HG03571 (cell line): ENCODE results near the gene DPP4.

ENCODE experiments used
- ATAC-seq: cut with Tn5 transposase; IDR thresholded peaks from one replicate; pipeline ENCODE4 v1.9.1; 2021; ENCODE audit not compliant: unreplicated experiment

The DPP4 gene

DNA sequence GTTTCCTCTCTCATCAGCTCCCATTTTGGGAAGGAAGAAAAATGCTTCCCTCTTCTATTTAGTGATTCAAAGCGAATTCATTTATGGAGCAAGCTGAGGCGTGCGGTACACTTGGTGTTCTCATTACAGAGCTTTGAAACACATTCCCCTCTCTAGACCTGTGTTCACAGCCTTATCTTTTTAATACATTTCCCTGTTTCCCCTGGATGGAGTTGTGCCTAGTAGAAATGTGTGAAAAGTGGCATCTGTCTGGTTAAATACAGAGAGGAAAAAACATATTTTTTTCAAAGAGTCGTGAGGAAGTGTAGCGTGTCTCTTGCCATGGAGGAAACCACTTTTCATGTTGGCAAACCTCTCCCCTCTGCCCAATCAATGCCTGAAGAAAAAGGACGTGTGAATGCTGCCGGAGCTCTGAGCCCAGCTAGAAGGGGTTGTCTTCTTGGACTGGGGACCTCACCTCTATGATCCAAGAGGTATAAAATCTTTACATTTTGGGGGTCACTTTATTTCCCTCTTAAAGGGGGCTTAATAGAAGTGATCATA lies 52.4 kb downstream of the DPP4 start:
- no peak for ATAC-seq

DNA sequence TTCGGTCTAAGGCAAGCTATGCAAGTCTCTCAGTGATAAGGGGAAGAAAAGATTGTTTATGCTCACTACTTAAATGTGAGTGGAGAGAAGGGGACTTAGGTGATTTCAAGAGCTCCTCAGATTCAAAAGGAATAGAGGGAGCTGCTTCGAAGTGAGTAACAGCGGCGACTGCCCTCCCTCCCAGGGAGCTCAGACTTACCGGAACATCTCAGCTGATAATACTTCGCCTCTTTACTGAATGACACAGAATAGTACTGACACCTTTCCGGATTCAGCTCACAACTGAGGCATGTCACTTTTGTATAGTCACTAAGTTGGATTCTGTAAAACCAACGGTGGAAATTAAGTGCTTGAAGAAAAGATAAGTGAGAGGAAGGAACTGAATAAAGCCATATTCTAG lies 55.5 kb downstream of the DPP4 start:
- no peak for ATAC-seq

DNA sequence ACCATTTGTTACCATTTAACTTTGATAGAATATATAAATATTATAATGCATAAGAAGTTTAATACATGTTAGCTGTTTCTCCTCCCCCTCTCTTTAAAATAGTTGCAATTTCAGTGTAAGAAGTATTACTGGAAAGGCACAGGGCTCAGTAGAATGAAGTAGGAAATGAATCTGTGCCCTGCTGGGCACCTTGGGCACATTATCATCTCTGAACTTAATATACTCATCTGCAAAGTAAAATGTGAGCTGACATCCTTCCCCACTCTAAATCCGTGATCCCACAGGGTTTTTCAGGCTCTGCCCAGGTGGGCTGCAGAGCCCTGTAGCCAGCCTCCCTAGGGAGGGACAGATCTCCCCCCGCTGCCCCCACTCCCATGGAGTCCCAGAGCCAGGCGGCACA lies 56.8 kb downstream of the DPP4 start:
- no peak for ATAC-seq

DNA sequence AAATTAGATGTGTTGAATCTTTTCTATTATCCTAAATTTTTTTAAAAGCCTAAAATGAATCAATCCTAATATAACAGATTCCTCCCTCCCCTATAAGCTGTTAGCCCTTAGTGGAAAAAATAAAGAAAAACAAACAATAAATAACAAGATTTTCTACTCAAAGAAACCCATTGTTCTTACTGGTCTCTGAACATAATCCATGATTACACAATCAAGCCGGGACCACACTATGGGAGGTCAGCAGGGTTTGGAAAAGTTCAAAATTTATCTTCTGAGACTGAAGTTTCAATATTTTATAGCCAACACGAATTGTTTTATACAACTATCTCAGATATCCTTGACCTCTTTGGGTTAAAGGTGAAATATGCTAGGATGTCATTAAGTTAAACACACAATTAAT lies 57.9 kb downstream of the DPP4 start:
- ATAC-seq, result no peak

GRCh38 chr2:162014751-162015150 lies 59.3 kb downstream of the DPP4 start:
- no peak for ATAC-seq

DNA sequence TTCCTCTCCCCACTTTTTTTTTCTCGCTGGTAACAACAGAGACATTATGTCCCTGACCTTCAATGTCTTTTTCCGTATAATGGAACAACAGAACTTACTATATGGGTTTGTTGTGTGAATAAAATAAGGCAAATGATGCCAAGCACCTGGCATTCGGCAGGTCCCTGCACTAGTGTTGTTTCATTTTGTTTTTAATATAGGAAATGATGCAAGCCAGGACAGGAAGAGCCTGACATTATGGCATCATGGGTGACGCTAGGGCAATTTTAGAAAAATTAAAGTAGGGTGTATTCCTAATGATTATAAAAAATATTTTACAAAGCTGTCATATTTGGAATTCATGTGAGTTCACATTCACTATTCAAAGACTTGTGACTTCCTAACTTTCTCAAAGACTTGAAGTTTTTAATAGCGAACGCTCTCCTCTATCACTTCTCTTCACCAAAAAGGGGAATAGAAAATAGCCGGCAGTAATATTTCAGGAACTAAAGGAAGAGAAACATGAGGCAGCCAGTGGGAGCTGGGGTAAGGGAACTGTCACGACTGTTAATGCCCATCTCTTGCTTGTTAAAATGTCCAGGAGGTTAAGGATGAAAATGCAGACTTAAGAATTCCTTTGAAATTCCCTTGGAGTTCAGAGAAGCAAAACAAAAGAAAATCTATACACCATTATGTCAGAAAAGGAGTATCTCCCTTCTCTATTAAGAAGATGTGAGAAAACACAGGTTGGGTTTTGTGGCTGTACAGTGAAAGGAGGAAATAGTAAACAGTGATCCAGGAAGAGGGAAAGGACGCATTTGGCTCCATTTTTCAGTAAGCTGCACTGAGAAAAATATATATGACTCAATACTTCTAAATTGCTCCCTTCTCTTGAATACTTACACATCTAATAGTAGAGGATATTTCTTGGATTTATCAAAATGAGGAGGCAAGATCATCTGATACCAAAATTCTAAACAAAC lies 60.2 kb downstream of the DPP4 start:
- no peak for ATAC-seq

DNA sequence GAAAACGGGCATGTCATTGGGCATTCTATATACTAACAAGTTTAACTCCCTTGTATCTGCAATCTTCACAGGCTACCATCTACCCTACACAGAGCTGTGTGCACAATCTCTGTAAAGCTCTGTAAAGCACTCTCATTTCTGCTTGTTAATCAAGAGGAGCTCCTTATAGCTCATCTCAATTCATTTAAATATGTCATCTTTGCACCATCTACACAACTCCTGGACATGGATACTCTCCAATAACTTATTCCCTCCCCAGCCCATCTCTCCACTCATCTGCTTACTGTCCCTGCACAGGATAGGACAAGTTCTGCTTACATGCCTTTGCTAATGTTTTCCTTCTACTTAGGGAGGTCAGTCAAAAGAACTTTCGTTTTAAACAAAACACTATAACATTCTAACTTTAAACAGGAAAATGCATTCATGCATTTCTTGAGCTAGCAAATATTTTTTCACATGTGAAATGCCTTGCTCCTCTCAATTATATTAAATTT lies 61.4 kb downstream of the DPP4 start:
- ATAC-seq, result no peak

DNA sequence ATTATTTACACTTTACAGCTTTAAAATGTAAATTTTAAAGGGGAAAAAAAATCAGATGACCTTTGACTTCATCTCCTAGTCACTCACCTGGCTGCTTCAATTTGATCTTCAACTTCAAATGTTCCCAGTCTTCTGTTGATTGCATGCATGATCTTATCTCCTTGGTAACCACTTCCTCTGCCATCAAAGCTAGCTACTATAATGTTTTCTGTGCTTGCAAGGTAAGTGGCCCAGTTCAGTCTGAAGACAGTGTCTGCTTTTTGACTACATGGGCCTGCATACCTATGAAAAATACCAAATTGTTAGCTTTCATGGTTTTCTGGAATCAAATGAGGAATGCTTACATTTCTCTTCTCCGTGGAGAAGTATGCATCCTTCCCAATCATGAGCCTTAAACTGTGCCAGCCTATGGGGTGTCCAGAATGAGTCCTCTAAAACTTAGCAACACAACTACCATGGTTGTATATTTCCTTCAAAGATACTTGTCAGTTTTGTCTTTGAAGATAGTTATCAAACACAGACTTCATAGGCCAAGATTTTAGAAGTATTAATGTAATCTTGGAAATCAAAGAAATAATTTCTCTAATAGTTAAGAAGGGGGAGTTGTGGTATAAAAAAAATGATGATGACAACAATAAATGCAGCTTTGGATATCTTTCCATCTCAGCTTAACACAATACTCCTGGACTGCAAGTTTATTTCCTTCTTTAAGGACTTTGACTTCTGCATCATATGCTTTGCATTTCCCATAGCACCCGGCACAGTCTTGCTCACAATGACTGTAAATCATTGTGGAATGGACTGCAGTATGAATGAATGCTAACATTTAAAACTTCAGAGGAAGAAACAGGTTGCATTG lies 62.1 kb downstream of the DPP4 start:
- ATAC-seq, result no peak

DNA sequence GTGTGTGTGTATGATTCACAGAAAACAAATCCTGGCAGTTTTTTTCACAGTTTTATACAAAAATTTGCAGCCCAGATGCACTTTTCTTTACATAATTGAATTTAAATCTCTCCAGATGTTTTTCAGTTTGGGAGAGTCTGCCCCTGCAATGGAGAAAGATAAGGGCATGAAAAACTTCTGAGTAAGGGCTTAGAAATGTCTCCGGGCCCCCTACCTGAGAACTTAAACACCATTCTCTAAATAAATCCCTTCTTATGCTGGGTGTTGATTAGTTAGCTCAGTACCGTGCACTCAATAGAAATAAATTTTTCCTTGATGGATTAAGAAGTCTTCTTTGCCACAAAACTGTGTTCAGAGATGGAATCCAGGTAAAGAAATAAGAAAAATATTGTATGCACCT lies 64.5 kb downstream of the DPP4 start:
- no peak for ATAC-seq

DNA sequence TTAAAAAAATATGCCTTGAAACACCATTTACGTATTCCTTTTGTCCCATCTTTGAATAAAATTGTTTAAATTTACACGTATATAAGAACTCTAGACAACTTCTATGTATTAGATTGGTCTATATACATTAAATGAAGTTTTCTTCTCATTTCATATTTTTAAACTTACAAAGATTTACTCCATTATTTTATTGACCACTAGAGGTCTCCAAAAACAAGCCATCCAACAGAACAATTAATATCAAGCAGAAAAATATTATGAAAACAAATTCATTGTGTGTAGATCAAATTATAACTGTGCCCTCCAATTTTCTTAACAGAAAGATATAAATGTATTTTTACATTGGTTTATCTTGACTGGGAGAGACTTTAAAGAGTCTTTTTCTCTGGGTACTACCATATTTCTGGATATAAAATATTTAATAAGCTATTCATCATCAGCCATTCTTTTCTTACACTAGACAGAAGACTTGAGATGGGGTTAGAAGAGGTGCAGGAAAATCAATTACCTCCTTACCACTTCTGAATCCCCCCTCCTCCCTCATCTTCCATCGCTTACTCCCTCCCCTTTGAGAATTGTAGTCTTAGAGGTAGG lies 66.5 kb downstream of the DPP4 start:
- no peak for ATAC-seq

GRCh38 chr2:162006337-162006736 lies 67.7 kb downstream of the DPP4 start:
- ATAC-seq, result no peak

GRCh38 chr2:162004031-162004430 lies 70.0 kb downstream of the DPP4 start:
- ATAC-seq, result no peak

DNA sequence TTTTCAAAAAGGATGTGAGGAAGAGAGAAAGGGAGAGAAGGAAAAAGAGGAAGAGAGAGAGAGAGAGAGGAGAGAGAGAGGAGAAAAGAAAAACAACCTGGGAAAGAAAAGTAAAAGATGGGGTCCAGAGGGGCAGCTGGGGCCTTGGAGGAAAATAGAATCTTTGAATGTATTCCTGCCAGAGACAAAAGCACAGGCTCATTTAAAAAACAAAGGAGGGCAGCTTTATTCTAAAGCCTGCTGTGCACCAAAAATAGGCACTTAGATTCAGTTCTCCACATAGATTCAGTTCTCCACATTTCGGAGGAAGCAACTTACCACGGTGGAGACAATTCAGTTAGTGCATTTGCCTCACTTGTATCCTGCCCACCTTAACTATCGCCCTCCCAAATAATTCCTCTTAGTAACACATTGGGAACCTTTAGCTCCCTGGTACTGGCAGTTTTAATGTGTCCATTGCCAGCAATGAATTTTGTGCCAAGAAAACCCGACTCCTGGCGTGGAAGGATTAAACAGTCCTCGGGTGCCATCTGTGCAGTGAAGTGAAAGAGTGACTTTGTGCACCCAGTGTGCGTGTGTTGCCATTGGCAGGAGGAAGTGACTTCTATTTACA lies 71.3 kb downstream of the DPP4 start:
- no peak for ATAC-seq

DNA sequence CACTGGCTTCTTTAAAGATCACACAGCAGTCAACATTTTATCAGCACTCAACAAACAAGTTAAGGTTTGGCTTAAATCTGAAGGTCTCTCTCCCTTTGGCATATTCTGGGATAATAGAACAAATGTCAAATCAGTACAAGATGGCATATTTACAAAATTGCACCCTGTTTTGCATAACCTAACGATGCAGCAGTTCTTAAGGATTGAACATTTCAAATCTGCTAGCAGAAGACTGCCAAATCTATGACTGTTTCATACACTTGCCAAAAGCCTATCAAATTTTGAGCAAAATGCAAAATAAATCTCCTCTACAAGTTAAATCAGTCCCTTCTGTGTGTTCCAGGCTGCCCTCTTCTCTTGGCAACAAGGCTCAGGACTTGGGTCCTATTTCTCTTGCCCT lies 73.6 kb downstream of the DPP4 start:
- no peak for ATAC-seq

- no peak for ATAC-seq
Measured at GRCh38 chr2:161999321-161999720, 74.7 kb downstream of the DPP4 start.

GRCh38 chr2:161998857-161999256 lies 75.2 kb downstream of the DPP4 start:
- ATAC-seq, result no peak

- no peak for ATAC-seq
Measured at GRCh38 chr2:161997916-161998471, 76.0 kb downstream of the DPP4 start.

DNA sequence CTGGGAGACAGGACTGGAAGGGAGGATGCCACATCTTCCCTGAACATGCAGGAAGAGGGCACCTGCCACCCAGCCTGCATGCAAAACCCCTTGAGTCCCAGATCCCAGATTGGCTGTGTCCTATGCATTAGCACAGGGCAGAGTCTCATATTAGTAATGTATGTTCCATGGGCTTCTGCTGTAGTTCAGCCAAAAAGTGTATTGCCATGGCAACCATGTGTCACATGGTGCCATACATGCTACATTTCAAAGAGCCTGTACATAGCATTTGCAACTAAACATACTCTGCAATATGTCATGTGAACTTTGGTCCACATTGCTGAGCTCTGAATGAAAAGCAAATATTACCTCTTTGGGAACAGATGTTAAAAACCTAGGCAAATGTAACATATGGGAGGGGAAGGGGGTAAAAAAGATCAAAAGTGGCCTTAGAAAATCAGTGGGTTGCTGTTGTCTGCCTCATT lies 78.4 kb downstream of the DPP4 start:
- ATAC-seq, result no peak

GRCh38 chr2:161994761-161995520 lies 79.1 kb downstream of the DPP4 start:
- ATAC-seq, result no peak

- ATAC-seq, result peak; percentile 66
Measured at GRCh38 chr2:161992531-161992930, 81.5 kb downstream of the DPP4 start.
